GM19452 (cell line): ENCODE measurements around the gene CCDC178.
"Not testable (repeated sequence)": the region's sequence is repeated elsewhere in the genome, so short reads cannot be mapped to it uniquely, and the experiment has no call there.

Experiments used
- ATAC-seq: cut with Tn5 transposase; IDR thresholded peaks from one replicate; pipeline ENCODE4 v1.9.1; 2021; ENCODE audit not compliant: unreplicated experiment

CCDC178 gene

GRCh38 chr18:33440060-33441043, at the start of gene CCDC178:
Gene CCDC178 (minus strand): TSS chr18:33440721. CDS start chr18:33412088, 28,633 bp downstream.
- ATAC-seq: no peak

- ATAC-seq: no peak
These were observed 43.4 kb upstream of the CCDC178 start for GRCh38 chr18:33483908-33484307.

GRCh38 chr18:33472509-33472908, 32.0 kb upstream of the CCDC178 start:
- ATAC-seq: no peak

- ATAC-seq: no peak
These were observed 29.7 kb upstream of the CCDC178 start for GRCh38 chr18:33470216-33470615.

GRCh38 chr18:33469699-33470098, 29.2 kb upstream of the CCDC178 start:
- no peak for ATAC-seq

- no peak for ATAC-seq
These were observed 27.0 kb upstream of the CCDC178 start for GRCh38 chr18:33467531-33467930.

GRCh38 chr18:33466822-33467221, 26.3 kb upstream of the CCDC178 start:
- ATAC-seq: no peak

GRCh38 chr18:33460681-33461080, 20.2 kb upstream of the CCDC178 start:
- ATAC-seq: no peak

- ATAC-seq: no peak
These were observed 19.1 kb upstream of the CCDC178 start for GRCh38 chr18:33459612-33460011.

GRCh38 chr18:33446604-33447003, 6.1 kb upstream of the CCDC178 start:
- no peak for ATAC-seq

GRCh38 chr18:33444709-33445108, 4.2 kb upstream of the CCDC178 start:
- no peak for ATAC-seq

GRCh38 chr18:33432857-33433256, 7.7 kb downstream of the CCDC178 start:
- ATAC-seq: no peak

GRCh38 chr18:33427549-33427948, 13.0 kb downstream of the CCDC178 start:
- ATAC-seq: no peak

- ATAC-seq: no peak
These were observed 16.1 kb downstream of the CCDC178 start for GRCh38 chr18:33424266-33424946.

- ATAC-seq: no peak
These were observed 19.3 kb downstream of the CCDC178 start for GRCh38 chr18:33421225-33421624.

GRCh38 chr18:33404244-33404873, 36.2 kb downstream of the CCDC178 start:
- ATAC-seq: no peak

- not testable (repeated sequence) for ATAC-seq
These were observed 41.6 kb downstream of the CCDC178 start for GRCh38 chr18:33398939-33399338.

GRCh38 chr18:33375829-33376228, 64.7 kb downstream of the CCDC178 start:
- no peak for ATAC-seq

- ATAC-seq: no peak
These were observed 68.1 kb downstream of the CCDC178 start for GRCh38 chr18:33372442-33372841.

GRCh38 chr18:33369711-33370449, 70.6 kb downstream of the CCDC178 start:
- no peak for ATAC-seq

- no peak for ATAC-seq
These were observed 83.8 kb downstream of the CCDC178 start for GRCh38 chr18:33356735-33357134.
